GM12892 (cell line): ENCODE data around the gene PDLIM7.

ENCODE experiments used
- DNase-seq: peaks from one replicate; pipeline ENCODE4 v3.0.0; 2011; ENCODE audit not compliant: insufficient read length
- FAIRE-seq: peaks from 2 replicates; lab custom pipeline; 2011; peaks lifted over from hg19 to GRCh38; lab: Jason Lieb, UNC
- POLR2A ChIP-seq: IDR thresholded peaks from 2 replicates; pipeline ENCODE4 v1.6.1; 2011; ENCODE audit warnings: low read depth, low read length, control low read depth
- POLR2AphosphoS5 ChIP-seq: IDR thresholded peaks from 2 replicates; pipeline ENCODE4 v1.6.1; 2011; ENCODE audit warnings: low read depth, low read length, control low read depth
- TAF1 ChIP-seq: IDR thresholded peaks from 2 replicates; pipeline ENCODE4 v1.6.1; 2011; ENCODE audit warnings: low read depth, mild to moderate bottlenecking, control low read depth, low read length, borderline replicate concordance

Gene PDLIM7

DNA sequence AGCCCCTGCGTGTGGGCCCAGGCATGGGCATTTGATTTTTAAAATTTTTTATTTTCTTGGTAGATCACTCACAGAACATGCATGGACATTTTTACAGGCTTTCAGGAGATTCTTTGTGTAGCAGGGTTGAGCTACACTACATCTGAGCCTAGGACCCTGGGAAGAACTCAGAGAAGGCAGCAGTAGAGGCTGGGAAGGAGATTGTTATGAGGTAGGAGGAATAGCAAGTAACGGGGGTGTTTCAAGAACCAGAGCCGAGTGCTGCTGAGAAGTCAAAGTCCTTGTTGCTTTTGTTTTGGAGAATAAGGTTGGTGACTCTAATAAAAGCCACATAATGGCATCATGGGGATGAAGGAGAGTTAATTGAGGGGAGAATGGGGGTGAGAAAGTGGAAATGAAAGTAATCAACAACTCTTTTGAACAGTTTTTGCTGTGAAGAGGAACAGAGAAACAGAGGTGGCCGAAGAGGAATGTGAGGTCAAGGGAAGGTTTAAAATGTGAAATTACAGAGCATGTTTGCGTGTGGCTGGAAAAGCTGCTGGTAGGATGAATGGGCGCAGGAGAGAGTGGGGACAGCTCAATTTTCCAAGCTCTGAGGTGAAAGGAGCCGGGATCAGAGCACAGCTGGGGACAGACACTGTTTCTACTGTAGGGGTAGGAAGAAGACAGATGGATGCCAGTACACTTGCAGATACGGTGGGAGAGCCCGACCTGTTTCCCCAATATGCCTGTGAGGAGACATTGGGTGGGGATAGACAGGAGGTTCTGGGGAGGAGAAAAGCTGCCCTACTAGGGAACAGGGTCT is 4.7 kb upstream of the PDLIM7 start:
- peak; percentile 76 for FAIRE-seq
- TF ChIP-seq POLR2A (no peak), TAF1 (no peak)
- no peak for DNase-seq

DNA sequence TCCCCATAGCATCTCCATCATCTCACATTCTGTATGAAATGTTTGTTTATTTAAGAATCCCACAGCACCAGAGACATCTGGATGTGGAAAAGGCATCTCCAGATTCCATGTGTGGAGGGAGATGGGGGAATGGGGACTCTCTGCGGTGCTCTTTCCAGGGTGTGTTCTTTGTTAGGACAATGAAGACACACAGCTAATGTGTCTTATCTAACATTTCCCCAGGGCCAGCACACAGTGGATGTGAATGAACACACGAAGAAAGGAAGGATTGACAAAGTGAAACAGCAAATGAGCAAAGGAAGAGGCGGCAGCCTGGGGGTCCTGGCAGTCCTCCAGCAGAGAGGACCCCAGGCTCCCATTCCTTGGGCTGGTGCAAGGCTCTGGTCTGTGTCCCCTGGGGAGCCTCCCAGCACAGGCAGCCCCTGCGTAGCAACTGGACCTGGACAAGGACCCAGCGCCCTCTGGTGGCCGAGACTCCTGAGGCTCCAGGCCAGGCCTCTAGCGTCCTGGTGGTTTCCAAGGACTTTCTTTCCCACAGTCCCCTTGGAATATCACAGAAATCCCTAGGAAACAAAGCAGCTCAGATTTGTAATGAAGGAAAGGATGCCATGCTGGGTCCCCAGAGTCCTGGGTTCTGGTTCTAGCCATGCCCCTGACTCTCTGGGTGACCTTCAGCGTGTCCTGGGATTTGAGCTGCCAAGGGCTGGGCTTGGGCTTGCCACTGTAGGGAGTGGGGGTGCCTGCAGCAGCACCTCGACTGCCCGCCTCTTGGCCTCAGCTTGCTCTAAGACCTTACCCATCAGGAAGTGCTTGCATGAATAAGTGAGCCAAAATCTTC is 3.5 kb upstream of the PDLIM7 start:
- peak; percentile 89 for FAIRE-seq
- TF ChIP-seq TAF1 (no peak), POLR2AphosphoS5 (no peak), POLR2A (no peak)
- DNase-seq = peak; percentile 72

DNA sequence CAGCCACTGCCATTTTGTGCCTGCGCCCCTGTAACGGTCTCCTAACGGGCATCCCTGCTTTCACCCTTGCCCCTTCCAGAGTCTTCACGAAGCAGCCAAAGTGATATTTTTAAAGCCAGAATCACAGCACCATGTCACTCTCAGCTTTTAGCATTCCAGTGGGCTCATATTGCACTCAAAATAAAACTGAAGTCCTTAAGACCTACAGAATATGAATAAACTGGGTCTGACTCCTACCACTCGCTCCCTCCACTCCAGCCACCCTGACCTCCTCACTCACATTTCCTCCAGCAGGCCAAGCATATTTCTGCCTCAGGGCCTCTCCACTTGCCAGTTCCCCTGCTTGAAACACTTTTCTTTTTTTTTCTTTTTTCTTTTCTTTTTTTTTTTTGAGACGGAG is 2.4 kb upstream of the PDLIM7 start:
- DNase-seq (no peak), FAIRE-seq (no peak)
- TF ChIP-seq POLR2AphosphoS5 (no peak), POLR2A (no peak), TAF1 (no peak)

DNA sequence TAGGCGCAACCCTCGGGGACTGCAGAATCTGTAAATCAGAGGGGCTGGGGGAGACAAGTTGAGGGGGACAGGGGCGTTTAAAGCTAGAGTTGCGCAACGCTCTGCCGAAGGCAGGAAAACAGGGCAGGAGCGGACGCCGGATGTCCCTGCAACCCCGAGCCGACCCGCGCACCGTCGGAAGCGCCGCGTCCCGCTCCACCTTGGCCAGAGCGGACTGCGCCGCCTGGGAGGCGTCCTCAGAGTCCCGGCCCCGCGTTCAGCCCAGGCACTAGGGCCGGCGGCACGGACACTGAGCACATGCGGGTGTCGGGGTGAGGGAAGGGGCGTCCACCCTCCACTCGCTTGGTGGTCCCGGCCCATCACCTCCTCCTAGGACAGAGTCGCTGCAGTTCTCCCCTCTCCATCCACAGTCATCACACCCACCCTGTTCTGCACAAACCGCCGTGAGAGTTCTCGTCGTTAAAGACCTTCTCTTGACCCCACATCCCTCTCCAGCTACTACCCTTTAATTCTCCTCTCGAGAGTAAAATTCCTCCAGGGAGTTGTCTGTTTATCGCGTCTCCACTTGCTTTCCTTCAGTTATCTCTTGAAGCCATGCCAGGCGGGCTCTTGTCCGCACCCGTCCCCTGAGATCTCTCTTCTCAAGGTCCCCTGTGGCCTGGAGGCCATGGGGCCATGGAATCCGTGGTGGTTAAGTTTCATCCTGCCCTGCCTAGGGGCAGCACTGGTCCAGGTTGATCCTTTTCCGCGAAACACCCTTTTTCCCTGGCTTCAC is 796 bp upstream of the PDLIM7 start:
- no peak for TF ChIP-seq POLR2A
- no peak for TF ChIP-seq TAF1
- TF ChIP-seq POLR2AphosphoS5 = no peak
- no peak for DNase-seq
- no peak for FAIRE-seq

DNA sequence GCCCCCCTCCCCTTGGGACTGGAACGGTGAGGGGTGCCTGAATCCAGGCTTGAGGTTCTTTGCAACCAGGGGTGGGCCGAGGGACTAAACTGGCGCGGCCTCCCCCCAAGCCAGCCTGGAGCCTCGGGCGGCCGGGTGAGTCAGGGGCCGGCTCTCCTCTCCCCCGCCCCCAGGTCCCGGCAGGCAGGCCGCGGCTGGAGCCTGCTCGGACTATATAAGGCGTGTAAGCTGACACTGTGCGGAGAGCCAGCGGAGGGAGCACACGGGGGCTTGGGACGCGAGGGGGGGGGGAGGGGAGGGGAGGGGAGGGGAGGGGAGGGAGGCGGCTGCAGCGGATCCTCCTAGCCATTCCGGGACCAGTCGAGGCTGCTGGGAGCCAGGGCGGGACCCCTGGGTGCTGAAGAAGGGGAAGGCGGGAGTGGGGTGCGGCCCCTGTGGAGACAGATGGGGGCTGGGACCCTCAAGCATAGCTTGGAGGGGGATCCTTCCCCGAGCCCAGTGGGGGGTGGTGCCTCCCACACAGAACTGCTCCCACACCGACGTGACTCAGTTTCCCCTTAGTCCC is 595 bp downstream of the PDLIM7 start:
- no peak for DNase-seq
- no peak for TF ChIP-seq POLR2AphosphoS5
- no peak for TF ChIP-seq TAF1
- no peak for TF ChIP-seq POLR2A
- peak; percentile 40 for FAIRE-seq

DNA sequence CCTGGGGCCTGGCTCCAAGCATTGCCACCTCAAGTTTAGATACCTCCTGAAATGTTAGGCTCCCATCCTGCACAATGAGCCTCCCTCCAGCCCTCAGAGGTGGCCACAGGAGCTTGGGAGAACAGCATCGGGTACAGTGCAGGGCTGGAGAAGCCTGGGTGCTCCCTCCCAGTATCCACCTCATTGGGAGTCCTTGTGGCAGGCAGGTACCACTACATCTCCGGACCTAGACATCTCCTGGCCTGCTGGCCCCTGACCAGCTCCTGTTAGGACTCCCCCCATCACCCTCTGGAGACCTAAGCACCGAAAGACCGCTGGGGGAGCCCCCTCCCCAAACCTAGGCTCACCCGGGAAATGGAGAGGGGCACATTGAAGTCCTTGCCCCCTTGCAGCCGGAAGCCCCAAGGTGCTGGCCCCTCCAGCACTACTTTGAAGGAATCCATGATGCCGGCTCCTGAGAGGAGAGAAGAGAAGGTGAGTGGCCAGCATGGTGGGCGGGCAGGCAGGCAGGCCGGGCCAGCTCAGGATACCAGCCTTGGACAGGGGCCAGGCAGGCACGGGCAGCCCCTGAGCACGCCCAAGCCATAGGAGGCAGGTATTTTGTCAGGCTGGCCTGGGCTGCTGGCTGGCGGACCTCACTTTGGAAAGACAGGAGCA is 1.2 kb downstream of the PDLIM7 start:
- DNase-seq = no peak
- TF ChIP-seq TAF1 (no peak), POLR2A (no peak), POLR2AphosphoS5 (no peak)
- no peak for FAIRE-seq

DNA sequence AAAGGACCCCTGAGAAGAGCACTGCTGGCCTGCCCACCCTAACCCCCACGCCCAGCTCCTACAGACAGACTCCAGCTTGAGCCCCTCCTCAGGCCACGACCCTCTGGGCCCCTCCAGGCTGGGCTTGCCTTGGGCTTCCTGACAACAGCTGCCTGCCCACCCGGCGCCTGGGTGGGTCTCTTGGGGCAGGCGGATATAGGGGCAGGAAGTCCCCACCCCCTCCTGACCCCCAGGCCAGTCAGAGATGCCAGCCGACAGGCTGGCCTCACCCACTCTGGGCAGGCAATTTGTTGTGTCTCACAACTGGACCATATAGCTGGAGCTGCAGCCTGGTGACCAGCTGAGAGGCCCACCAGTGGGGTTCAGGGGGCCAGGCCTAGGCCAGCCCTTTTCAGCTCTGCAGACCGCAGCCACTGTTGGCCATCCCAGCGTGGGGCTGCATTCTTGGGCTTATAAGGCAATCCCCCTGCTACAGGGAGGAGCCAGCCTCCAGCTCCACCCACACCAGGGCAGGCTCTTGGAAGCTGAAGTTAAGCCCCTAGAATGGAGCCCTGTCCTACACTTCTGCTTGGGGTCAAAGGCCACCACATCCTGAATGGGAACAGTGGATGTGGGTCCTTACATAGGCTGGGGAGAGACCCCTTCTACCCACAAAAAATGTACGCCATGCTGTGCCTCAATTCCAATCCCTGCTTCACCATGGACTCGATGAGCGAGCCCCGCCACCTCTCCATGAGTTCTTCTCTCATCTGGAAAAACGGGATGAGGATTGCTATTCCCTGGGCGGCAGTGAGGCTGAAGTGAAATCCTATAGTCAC is 2.0 kb downstream of the PDLIM7 start:
- FAIRE-seq (peak; percentile 71), DNase-seq (no peak)
- no peak for TF ChIP-seq TAF1
- TF ChIP-seq POLR2AphosphoS5 = no peak
- TF ChIP-seq POLR2A = no peak

DNA sequence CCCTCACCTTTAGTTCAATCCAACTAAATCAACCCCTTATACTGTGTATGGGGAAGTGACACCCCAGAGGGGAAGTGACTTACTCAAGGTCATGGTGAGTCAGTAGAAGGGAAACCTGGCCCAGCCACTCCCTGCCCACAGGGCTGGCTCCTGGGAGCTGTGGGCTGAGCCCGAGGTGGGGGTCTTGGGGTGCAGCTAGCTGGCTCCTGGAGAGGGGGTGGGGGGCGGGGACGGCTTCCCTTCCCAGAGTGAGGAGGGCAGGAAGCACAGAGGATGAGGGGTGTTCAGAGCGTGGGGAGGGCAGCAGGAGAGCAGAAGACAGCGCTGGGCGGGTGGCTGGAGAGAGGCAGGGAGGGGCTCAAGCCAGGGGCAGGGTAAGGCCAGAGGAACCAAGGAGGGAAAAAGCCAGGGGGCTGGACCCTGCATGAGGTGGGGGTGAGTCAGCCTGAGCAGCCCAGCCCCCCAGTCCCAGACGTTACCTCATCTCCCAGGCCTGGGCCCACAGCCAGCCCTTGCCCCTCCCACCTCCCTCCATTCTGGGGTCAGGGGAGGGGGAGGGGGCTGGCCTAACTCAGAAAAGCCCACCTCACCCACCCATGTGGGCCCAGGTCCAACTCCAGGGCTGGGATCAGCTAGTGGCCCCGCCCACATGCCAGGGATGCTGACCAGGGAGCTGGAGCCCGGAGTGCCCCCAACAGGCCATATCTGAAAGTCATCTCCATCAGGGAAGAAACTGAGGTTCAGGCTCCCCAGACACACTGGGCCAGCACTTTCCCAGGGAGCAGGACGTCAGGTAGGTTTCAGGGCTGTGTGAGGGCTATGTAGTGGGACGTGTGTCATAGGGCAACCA is 2.8 kb downstream of the PDLIM7 start:
- DNase-seq (no peak), FAIRE-seq (no peak)
- TF ChIP-seq POLR2A = no peak
- no peak for TF ChIP-seq TAF1
- no peak for TF ChIP-seq POLR2AphosphoS5

DNA sequence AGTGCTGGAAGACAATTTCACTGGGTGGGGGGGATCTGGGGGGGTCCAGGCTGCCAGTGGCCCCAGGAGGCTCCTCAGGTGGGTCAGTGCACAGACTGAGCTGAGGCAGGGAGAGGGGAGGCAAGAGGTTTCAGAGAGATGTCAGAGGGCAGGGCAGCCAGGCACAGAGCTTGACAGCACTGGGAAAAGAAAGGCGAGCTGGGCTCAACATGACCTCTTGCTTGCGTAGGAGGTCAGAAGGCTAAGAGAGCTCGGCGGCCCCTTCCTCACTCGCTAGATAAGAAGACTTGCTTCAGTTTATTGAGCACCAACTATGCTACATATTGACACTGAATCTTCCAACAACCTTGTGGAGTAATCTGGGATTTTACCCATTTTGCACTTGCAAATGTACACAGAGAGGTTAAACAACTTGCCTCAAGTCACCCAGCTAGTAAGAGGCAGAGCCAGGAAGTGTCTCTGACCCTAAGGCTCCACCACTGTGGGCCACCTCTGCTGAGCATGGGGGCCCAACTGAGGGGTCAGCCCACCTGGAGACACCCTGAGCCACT is 3.5 kb downstream of the PDLIM7 start:
- TF ChIP-seq POLR2A (no peak), POLR2AphosphoS5 (no peak), TAF1 (no peak)
- DNase-seq (no peak), FAIRE-seq (peak; percentile 60)

DNA sequence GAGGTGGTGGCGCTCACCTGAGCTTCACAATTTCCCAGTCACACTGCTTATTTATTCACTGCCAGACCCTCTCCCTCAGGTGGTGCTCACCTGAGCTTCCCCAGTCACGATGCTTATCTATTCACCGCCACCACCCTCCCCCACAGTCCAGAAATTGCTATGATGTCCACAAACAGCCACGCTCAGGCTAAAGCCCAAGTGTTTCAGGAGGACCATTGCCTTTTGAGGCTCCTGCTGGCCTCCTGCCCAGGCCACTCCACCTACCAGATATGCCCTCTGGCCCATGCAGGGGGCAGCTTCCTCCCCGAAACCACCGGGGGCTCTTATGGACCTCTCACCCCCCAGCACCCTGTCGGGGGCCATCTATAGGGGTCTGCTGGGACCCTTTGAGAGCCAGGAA is 4.6 kb downstream of the PDLIM7 start:
- no peak for TF ChIP-seq TAF1
- TF ChIP-seq POLR2AphosphoS5 = no peak
- 0 out of 2 replicates have a peak, but pooled peaks have one; percentile 25 for TF ChIP-seq POLR2A
- FAIRE-seq (no peak), DNase-seq (no peak)
